Measurements from ENCODE around the gene TBX1.

DNA sequence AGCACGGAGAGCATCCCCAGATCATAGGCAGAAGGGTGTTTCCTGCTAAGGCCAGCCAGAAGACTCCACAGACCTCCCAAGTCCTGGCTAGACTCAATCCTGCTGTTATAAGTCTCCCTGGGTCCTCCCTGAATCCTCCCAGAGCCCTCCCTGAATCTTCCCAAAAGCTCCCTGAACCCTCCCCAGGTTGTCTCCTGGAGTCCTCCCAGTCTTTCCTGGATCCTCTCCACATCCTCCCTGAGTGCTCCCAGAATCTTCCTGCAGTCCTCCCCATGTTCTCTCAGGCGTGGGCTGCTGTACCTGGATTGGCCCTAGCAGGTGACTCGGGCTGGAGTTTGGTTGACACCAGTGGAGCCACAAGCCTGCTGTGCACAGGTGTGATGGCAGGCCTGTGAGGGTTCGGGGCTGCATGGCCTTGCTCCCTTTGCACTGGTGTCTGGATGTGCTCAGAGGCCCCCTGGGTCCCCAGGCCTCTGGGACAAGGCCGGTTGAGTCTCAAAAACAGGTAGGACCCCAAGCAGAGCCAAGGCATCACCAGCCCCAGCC lies 25.7 kb upstream of the TBX1 start:
- TF ChIP-seq, protein P1, sequence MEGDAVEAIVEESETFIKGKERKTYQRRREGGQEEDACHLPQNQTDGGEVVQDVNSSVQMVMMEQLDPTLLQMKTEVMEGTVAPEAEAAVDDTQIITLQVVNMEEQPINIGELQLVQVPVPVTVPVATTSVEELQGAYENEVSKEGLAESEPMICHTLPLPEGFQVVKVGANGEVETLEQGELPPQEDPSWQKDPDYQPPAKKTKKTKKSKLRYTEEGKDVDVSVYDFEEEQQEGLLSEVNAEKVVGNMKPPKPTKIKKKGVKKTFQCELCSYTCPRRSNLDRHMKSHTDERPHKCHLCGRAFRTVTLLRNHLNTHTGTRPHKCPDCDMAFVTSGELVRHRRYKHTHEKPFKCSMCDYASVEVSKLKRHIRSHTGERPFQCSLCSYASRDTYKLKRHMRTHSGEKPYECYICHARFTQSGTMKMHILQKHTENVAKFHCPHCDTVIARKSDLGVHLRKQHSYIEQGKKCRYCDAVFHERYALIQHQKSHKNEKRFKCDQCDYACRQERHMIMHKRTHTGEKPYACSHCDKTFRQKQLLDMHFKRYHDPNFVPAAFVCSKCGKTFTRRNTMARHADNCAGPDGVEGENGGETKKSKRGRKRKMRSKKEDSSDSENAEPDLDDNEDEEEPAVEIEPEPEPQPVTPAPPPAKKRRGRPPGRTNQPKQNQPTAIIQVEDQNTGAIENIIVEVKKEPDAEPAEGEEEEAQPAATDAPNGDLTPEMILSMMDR (IDR thresholded peaks at IDR 0.05; ENCODE audit: poor library complexity, severe bottlenecking): no peak
- TF ChIP-seq EP300 (conservative IDR thresholded peaks at IDR 0.05; ENCODE audit: poor library complexity, severe bottlenecking) (no peak), TAF1 (IDR thresholded peaks at IDR 0.05; ENCODE audit: low read depth) (no peak), EZH2 (IDR thresholded peaks at IDR 0.05; ENCODE audit: borderline replicate concordance, insufficient read depth, low read length, poor library complexity, severe bottlenecking) (no peak), SMC3 (conservative IDR thresholded peaks at IDR 0.05; ENCODE audit: poor library complexity) (no peak), RAD21 (conservative IDR thresholded peaks at IDR 0.05) (no peak)

All from neural cell (in vitro differentiated cells).